ENCODE measurements around the gene NKD1.

NKD1 gene

GRCh38 chr16:50634090-50634489 lies 85.9 kb downstream of the NKD1 start:
- no peaks in the 10 kb centered on the region for H3K4me1 ChIP-seq (ENCODE audit: control extremely low read depth in 1 of 4, control insufficient read depth in 4 of 4, insufficient read depth in 4 of 4, low read length in 3 of 4)
- ChIA-PET POLR2A (no interaction called here), CTCF (interaction anchor here (0.9 to 1.3 kb wide), 3 partner anchors 21 to 307 kb away, joined by 3 read pairs; no protein-coding TSS in a partner anchor)
- no peaks in the 10 kb centered on the region for H3K36me3 ChIP-seq (ENCODE audit: control insufficient read depth in 4 of 4, insufficient read depth in 4 of 4, low read length in 3 of 4)
- 95% methylated on average over 4 of the region's 7 CpGs for WGBS (ENCODE audit: insufficient coverage)
- no peak overlapping the region for H3K27ac ChIP-seq (ENCODE audit: insufficient read depth in 1 of 2, low read depth in 1 of 2, low read length in 2 of 2, poor library complexity in 1 of 2, severe bottlenecking in 2 of 2)
- no peak overlapping the region for H3K4me3 ChIP-seq (ENCODE audit: control insufficient read depth in 1 of 7, extremely low read depth in 1 of 7, insufficient read depth in 4 of 7, low read depth in 2 of 7, low read length in 6 of 7)
- no peaks in the 10 kb centered on the region for H3K9me3 ChIP-seq (ENCODE audit: control extremely low read depth in 1 of 5, control insufficient read depth in 4 of 5, insufficient read depth in 2 of 5, low read depth in 1 of 5, low read length in 4 of 5)
- DNase-seq: no peak
- H3K27me3 ChIP-seq (replicated peaks in 2 of 5; ENCODE audit: control insufficient read depth in 4 of 5, insufficient read depth in 5 of 5, low read length in 4 of 5): no peaks in the 10 kb centered on the region

GRCh38 chr16:50634947-50635346 lies 86.8 kb downstream of the NKD1 start:
- ChIA-PET CTCF (interaction anchor here (0.7 to 1.4 kb wide), 5 partner anchors 12 to 260 kb away, joined by 3 read pairs; no protein-coding TSS in a partner anchor), POLR2A (no interaction called here)
- no peaks in the 10 kb centered on the region for H3K9me3 ChIP-seq (ENCODE audit: control extremely low read depth in 1 of 5, control insufficient read depth in 4 of 5, insufficient read depth in 2 of 5, low read depth in 1 of 5, low read length in 4 of 5)
- DNase-seq: no peak
- no peak overlapping the region for H3K27ac ChIP-seq (ENCODE audit: insufficient read depth in 1 of 2, low read depth in 1 of 2, low read length in 2 of 2, poor library complexity in 1 of 2, severe bottlenecking in 2 of 2)
- no peaks in the 10 kb centered on the region for H3K4me1 ChIP-seq (ENCODE audit: control extremely low read depth in 1 of 4, control insufficient read depth in 4 of 4, insufficient read depth in 4 of 4, low read length in 3 of 4)
- no peak overlapping the region for H3K4me3 ChIP-seq (ENCODE audit: control insufficient read depth in 1 of 7, extremely low read depth in 1 of 7, insufficient read depth in 4 of 7, low read depth in 2 of 7, low read length in 6 of 7)
- WGBS (ENCODE audit: insufficient coverage): no CpG with 5 or more reads among the region's 1 CpG
- H3K36me3 ChIP-seq (ENCODE audit: control insufficient read depth in 4 of 4, insufficient read depth in 4 of 4, low read length in 3 of 4): no peaks in the 10 kb centered on the region
- no peaks in the 10 kb centered on the region for H3K27me3 ChIP-seq (replicated peaks in 2 of 5; ENCODE audit: control insufficient read depth in 4 of 5, insufficient read depth in 5 of 5, low read length in 4 of 5)

GRCh38 chr16:50635505-50636392 lies 87.6 kb downstream of the NKD1 start:
- Histone ChIP-seq H3K36me3 (ENCODE audit: control insufficient read depth in 4 of 4, insufficient read depth in 4 of 4, low read length in 3 of 4) (no peaks in the 10 kb centered on the region), H3K9me3 (ENCODE audit: control extremely low read depth in 1 of 5, control insufficient read depth in 4 of 5, insufficient read depth in 2 of 5, low read depth in 1 of 5, low read length in 4 of 5) (no peaks in the 10 kb centered on the region), H3K27ac (ENCODE audit: insufficient read depth in 1 of 2, low read depth in 1 of 2, low read length in 2 of 2, poor library complexity in 1 of 2, severe bottlenecking in 2 of 2) (no peak overlapping the region), H3K4me3 (ENCODE audit: control insufficient read depth in 1 of 7, extremely low read depth in 1 of 7, insufficient read depth in 4 of 7, low read depth in 2 of 7, low read length in 6 of 7) (no peak overlapping the region), H3K4me1 (ENCODE audit: control extremely low read depth in 1 of 4, control insufficient read depth in 4 of 4, insufficient read depth in 4 of 4, low read length in 3 of 4) (peaks cover 0 to under 1% (median 0%) of the 10 kb centered on the region in 4 experiments), H3K27me3 (replicated peaks in 2 of 5; ENCODE audit: control insufficient read depth in 4 of 5, insufficient read depth in 5 of 5, low read length in 4 of 5) (peaks cover 0 to 1% (median 0%) of the 10 kb centered on the region in 5 experiments)
- ChIA-PET CTCF (interaction anchor here (1.1 to 1.7 kb wide), 4 partner anchors 11 to 261 kb away, joined by 3 to 4 read pairs (median 3); no protein-coding TSS in a partner anchor), POLR2A (no interaction called here)
- peak in 1 of 3 donors; percentile 32 for DNase-seq
- 72% methylated on average over 15 of the region's 17 CpGs for WGBS (ENCODE audit: insufficient coverage)

GRCh38 chr16:50636753-50637374 lies 88.7 kb downstream of the NKD1 start:
- POLR2A ChIA-PET: no interaction called here
- Histone ChIP-seq H3K4me3 (ENCODE audit: control insufficient read depth in 1 of 7, extremely low read depth in 1 of 7, insufficient read depth in 4 of 7, low read depth in 2 of 7, low read length in 6 of 7) (no peak overlapping the region), H3K27me3 (replicated peaks in 2 of 5; ENCODE audit: control insufficient read depth in 4 of 5, insufficient read depth in 5 of 5, low read length in 4 of 5) (peaks cover 0 to 1% (median 0%) of the 10 kb centered on the region in 5 experiments), H3K27ac (ENCODE audit: insufficient read depth in 1 of 2, low read depth in 1 of 2, low read length in 2 of 2, poor library complexity in 1 of 2, severe bottlenecking in 2 of 2) (no peak overlapping the region), H3K9me3 (ENCODE audit: control extremely low read depth in 1 of 5, control insufficient read depth in 4 of 5, insufficient read depth in 2 of 5, low read depth in 1 of 5, low read length in 4 of 5) (no peaks in the 10 kb centered on the region), H3K4me1 (ENCODE audit: control extremely low read depth in 1 of 4, control insufficient read depth in 4 of 4, insufficient read depth in 4 of 4, low read length in 3 of 4) (peaks cover 0 to 9% (median 4%) of the 10 kb centered on the region in 4 experiments), H3K36me3 (ENCODE audit: control insufficient read depth in 4 of 4, insufficient read depth in 4 of 4, low read length in 3 of 4) (no peaks in the 10 kb centered on the region)
- 92% methylated on average over 9 of the region's 10 CpGs for WGBS (ENCODE audit: insufficient coverage)
- no peak for DNase-seq
- CTCF ChIA-PET: interaction anchor here (1.0 to 1.7 kb wide), 2 partner anchors 12 to 307 kb away, joined by 3 to 4 read pairs; no protein-coding TSS in a partner anchor

GRCh38 chr16:50637716-50638602 lies 89.8 kb downstream of the NKD1 start:
- ChIA-PET CTCF (interaction anchor here (1.0 kb wide), 1 partner anchor 308 kb away, joined by 3 read pairs; no protein-coding TSS in a partner anchor), POLR2A (no interaction called here)
- no peak overlapping the region for H3K4me3 ChIP-seq (ENCODE audit: control insufficient read depth in 1 of 7, extremely low read depth in 1 of 7, insufficient read depth in 4 of 7, low read depth in 2 of 7, low read length in 6 of 7)
- H3K4me1 ChIP-seq (ENCODE audit: control extremely low read depth in 1 of 4, control insufficient read depth in 4 of 4, insufficient read depth in 4 of 4, low read length in 3 of 4): peaks cover 0 to 9% (median 5%) of the 10 kb centered on the region in 4 experiments
- DNase-seq: no peak
- WGBS (ENCODE audit: insufficient coverage): 92% methylated on average over 10 of the region's 13 CpGs
- H3K27me3 ChIP-seq (replicated peaks in 2 of 5; ENCODE audit: control insufficient read depth in 4 of 5, insufficient read depth in 5 of 5, low read length in 4 of 5): peaks cover 0 to 1% (median 0%) of the 10 kb centered on the region in 5 experiments
- no peak overlapping the region for H3K27ac ChIP-seq (ENCODE audit: insufficient read depth in 1 of 2, low read depth in 1 of 2, low read length in 2 of 2, poor library complexity in 1 of 2, severe bottlenecking in 2 of 2)
- H3K9me3 ChIP-seq (ENCODE audit: control extremely low read depth in 1 of 5, control insufficient read depth in 4 of 5, insufficient read depth in 2 of 5, low read depth in 1 of 5, low read length in 4 of 5): no peaks in the 10 kb centered on the region
- H3K36me3 ChIP-seq (ENCODE audit: control insufficient read depth in 4 of 4, insufficient read depth in 4 of 4, low read length in 3 of 4): no peaks in the 10 kb centered on the region

GRCh38 chr16:50638816-50639670 lies 90.8 kb downstream of the NKD1 start:
- ChIA-PET CTCF (interaction anchor here (0.8 to 1.2 kb wide), 3 partner anchors 25 to 428 kb away, joined by 3 read pairs; no protein-coding TSS in a partner anchor), POLR2A (no interaction called here)
- DNase-seq: no peak
- no peak overlapping the region for H3K27ac ChIP-seq (ENCODE audit: insufficient read depth in 1 of 2, low read depth in 1 of 2, low read length in 2 of 2, poor library complexity in 1 of 2, severe bottlenecking in 2 of 2)
- peaks cover 0 to 4% (median 0%) of the 10 kb centered on the region in 5 experiments for H3K9me3 ChIP-seq (ENCODE audit: control extremely low read depth in 1 of 5, control insufficient read depth in 4 of 5, insufficient read depth in 2 of 5, low read depth in 1 of 5, low read length in 4 of 5)
- 94% methylated on average over 8 of the region's 8 CpGs for WGBS (ENCODE audit: insufficient coverage)
- H3K4me3 ChIP-seq (ENCODE audit: control insufficient read depth in 1 of 7, extremely low read depth in 1 of 7, insufficient read depth in 4 of 7, low read depth in 2 of 7, low read length in 6 of 7): no peak overlapping the region
- H3K4me1 ChIP-seq (ENCODE audit: control extremely low read depth in 1 of 4, control insufficient read depth in 4 of 4, insufficient read depth in 4 of 4, low read length in 3 of 4): peaks cover 0 to 13% (median 6%) of the 10 kb centered on the region in 4 experiments
- peaks cover 0 to 1% (median 0%) of the 10 kb centered on the region in 5 experiments for H3K27me3 ChIP-seq (replicated peaks in 2 of 5; ENCODE audit: control insufficient read depth in 4 of 5, insufficient read depth in 5 of 5, low read length in 4 of 5)
- H3K36me3 ChIP-seq (ENCODE audit: control insufficient read depth in 4 of 4, insufficient read depth in 4 of 4, low read length in 3 of 4): no peaks in the 10 kb centered on the region

All from common myeloid progenitor, CD34-positive (primary cell).